NCI-H748 (cell line): Measurements from ENCODE around the gene PPA1.
A peak's percentile ranks its signal among the peaks of the same experiment; 100 is the strongest.
"Not testable (repeated sequence)": the region's sequence is repeated elsewhere in the genome, so short reads cannot be mapped to it uniquely, and the experiment has no call there.

Experiments
- DNase-seq: peaks from one replicate; lab custom pipeline; 2025; ENCODE audit not compliant: unreplicated experiment; lab: John Stamatoyannopoulos, UW

Gene PPA1

DNA sequence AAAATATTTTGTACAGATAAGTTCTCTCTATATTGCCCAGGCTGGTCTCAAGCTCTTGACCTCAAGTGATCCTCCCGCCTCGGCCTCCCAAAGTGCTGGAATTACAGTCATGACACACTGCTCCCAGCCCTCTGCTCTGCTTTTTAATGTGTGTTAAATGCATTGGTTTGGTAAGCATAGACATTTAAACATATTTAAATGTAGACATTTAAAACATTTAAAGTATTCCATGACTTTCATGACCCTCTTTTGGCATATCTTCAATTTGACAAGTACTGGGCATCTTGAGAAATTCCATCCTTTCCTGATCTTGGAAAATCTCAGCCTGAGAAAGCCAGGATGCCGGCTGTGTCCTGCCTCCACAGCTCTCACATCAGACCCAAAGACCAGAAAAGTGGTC lies 57.7 kb downstream of the PPA1 start:
- DNase-seq = no peak

GRCh38 chr10:70174058-70174741 lies 59.0 kb downstream of the PPA1 start:
- no peak for DNase-seq

- DNase-seq = peak; percentile 33
Measured at GRCh38 chr10:70169649-70170364, 63.4 kb downstream of the PPA1 start.

GRCh38 chr10:70169011-70169410 lies 64.2 kb downstream of the PPA1 start:
- no peak for DNase-seq

- no peak for DNase-seq
Measured at GRCh38 chr10:70167246-70167645, 66.0 kb downstream of the PPA1 start.

DNA sequence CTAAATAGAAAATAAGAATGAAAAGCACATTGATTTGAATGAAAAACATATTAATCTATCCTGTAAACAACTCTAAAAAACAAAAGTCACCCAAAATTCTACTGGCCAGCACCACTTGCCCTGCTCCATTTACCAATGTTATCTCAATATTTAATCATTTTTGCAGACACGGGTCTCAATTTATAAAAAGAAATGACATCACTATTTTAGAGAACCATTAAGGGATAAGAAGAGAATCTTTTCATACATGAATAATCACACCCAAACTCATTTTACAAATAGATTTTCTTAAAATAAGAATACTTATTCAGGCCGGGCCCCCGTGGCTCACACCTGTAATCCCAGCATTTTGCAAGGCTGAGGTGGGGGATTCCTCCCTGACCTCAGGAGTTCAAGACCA lies 66.8 kb downstream of the PPA1 start:
- no peak for DNase-seq

DNA sequence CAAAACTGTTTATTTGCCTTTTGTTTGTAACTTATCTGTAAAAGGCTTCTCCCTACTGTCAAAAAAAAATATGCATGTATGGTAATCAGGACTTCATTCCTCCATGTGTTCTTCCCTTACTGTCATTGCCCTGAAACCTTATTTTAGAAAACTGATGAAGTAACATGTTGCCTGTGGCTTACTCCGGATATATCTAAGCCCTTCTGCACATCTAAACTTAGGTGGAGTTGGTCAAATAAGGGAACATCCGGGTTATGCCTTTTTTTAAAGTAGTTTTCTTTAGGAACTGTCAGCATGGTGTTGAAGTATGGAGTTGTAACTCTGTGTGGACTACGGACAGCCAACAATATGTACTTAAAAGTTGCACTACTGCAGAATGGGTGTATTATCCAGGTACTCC lies 69.1 kb downstream of the PPA1 start:
- no peak for DNase-seq

GRCh38 chr10:70163448-70163847 lies 69.8 kb downstream of the PPA1 start:
- no peak for DNase-seq

- no peak for DNase-seq
Measured at GRCh38 chr10:70162892-70163201, 70.4 kb downstream of the PPA1 start.

- DNase-seq = no peak
Measured at GRCh38 chr10:70162151-70162891, 70.9 kb downstream of the PPA1 start.

DNA sequence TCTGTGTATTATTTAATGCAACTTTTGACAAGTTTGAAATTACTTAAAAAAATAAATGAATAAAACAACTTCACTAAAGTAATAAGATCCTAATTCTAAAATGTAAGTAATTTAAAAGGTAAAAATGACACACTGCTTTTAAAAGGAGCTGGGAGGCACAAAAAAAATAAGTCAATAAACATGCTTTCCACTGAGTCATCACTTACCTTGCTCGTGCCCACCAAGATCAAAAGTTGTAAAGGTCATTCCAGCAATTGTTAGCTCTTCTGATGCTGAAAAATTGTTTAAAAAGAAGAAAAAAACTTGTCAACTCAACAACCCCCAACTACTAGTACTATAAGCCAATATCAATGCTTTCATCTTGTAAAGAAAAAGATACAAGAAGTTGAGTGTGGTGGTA lies 72.4 kb downstream of the PPA1 start:
- no peak for DNase-seq

- DNase-seq = not testable (repeated sequence)
Measured at GRCh38 chr10:70159366-70159765, 73.9 kb downstream of the PPA1 start.

GRCh38 chr10:70158113-70158512 lies 75.1 kb downstream of the PPA1 start:
- DNase-seq = no peak

GRCh38 chr10:70155255-70155838 lies 77.9 kb downstream of the PPA1 start:
- no peak for DNase-seq
